ENCODE data around the gene CHMP3. TPM values are rescaled to one million over a fixed set of nuclear protein-coding genes. Genes with fewer than 3 reads are reported as not detected.

The CHMP3 gene
- total and polyA plus RNA-seq, 12 donors = 26.1 to 203 (median 96.3) TPM

DNA sequence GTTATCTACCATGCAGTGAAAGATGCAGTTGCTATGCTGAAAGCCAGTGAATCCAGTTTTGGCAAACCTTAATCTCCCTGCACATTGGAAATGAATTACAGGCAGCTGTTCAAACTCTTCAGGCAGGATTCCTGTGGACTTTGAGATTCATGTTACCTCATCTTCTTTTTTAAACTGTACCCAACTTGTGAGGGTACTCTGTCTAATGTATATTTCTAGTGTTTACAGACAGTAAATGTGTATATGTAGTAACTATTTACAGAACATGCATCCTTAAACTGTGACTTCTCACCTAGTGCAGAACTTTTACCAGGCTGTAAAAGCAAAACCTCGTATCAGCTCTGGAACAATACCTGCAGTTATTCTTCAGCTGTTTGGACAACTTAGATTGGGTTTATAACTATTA, 71.2 kb downstream of the CHMP3 start:
- intact Hi-C loops (cut with DNase I) = no loop called here
- Histone ChIP-seq H3K9me3 (replicated peaks in 1 of 3) (no peaks in the 10 kb centered on the region), H3K27ac (peak overlapping the region in 1 of 5 donors; percentile 3), H3K4me1 (replicated peaks in 1 of 2) (no peaks in the 10 kb centered on the region), H3K36me3 (replicated peaks in 1 of 2) (peaks cover 0 to 61% of the 10 kb centered on the region in 2 donors), H3K4me3 (no peak overlapping the region), H3K27me3 (no peaks in the 10 kb centered on the region)
- no peak for DNase-seq
- WGBS, 4 donors = 89 to 96% (median 93%) methylated on average over 1 of the region's 1 CpG
- no peak for TF ChIP-seq POLR2A (IDR thresholded peaks at IDR 0.05)
- TF ChIP-seq, protein P1, sequence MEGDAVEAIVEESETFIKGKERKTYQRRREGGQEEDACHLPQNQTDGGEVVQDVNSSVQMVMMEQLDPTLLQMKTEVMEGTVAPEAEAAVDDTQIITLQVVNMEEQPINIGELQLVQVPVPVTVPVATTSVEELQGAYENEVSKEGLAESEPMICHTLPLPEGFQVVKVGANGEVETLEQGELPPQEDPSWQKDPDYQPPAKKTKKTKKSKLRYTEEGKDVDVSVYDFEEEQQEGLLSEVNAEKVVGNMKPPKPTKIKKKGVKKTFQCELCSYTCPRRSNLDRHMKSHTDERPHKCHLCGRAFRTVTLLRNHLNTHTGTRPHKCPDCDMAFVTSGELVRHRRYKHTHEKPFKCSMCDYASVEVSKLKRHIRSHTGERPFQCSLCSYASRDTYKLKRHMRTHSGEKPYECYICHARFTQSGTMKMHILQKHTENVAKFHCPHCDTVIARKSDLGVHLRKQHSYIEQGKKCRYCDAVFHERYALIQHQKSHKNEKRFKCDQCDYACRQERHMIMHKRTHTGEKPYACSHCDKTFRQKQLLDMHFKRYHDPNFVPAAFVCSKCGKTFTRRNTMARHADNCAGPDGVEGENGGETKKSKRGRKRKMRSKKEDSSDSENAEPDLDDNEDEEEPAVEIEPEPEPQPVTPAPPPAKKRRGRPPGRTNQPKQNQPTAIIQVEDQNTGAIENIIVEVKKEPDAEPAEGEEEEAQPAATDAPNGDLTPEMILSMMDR (IDR thresholded peaks at IDR 0.05) = no peak

DNA sequence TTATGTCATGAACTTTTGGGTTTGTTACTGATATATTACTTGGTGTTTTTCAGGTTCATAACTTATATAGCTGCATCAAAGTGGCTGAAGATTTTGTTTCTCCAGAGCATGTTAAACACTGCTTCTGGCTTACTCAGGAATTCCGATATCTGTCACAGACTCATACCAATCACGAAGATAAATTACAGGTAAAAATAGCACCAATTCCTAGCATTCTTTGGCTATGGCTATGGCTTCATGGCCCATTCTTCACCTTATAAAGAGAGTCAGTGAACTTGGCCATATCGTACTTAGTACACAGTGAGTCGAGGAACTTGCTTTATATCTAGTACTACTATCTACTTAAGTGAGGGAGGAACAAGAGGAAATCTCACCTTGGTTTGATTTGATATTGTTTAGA, 72.2 kb downstream of the CHMP3 start:
- Histone ChIP-seq H3K4me1 (replicated peaks in 1 of 2) (no peaks in the 10 kb centered on the region), H3K4me3 (no peak overlapping the region), H3K27me3 (no peaks in the 10 kb centered on the region), H3K9me3 (replicated peaks in 1 of 3) (no peaks in the 10 kb centered on the region), H3K36me3 (replicated peaks in 1 of 2) (peaks cover 0 to 68% of the 10 kb centered on the region in 2 donors), H3K27ac (no peak overlapping the region)
- TF ChIP-seq, protein P1 (IDR thresholded peaks at IDR 0.05) = no peak
- TF ChIP-seq POLR2A (IDR thresholded peaks at IDR 0.05) = no peak
- intact Hi-C loops (cut with DNase I) = no loop called here
- 83 to 93% (median 87%) methylated on average over 4 of the region's 4 CpGs for WGBS, 4 donors
- no peak for DNase-seq

DNA sequence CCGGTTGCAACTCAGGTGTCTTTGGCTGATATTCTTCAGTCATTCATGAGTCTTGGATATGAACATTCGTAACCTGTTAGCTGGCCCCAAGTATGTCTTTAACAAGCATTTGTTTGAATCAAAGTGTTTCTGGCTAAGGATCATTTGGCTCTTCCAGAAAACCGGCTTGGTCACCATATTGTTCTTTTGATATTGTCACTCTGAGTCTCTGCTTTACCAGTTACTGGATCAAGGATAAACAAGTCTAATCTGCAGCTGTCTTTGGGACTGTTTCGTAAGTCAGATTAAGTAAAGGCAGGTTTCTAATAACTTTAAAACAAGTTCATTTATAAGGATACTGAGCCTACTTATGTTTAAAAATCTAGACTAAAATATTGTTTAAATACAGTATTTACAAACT, 73.0 kb downstream of the CHMP3 start:
- WGBS, 4 donors = 95 to 98% (median 96%) methylated on average over 4 of the region's 4 CpGs
- Histone ChIP-seq H3K4me3 (no peak overlapping the region), H3K36me3 (replicated peaks in 1 of 2) (peaks cover 0 to 77% of the 10 kb centered on the region in 2 donors), H3K27ac (no peak overlapping the region), H3K27me3 (no peaks in the 10 kb centered on the region), H3K4me1 (replicated peaks in 1 of 2) (no peaks in the 10 kb centered on the region), H3K9me3 (replicated peaks in 1 of 3) (no peaks in the 10 kb centered on the region)
- DNase-seq = no peak
- intact Hi-C loops (cut with DNase I) = no loop called here
- TF ChIP-seq, protein P1 (IDR thresholded peaks at IDR 0.05) = no peak

DNA sequence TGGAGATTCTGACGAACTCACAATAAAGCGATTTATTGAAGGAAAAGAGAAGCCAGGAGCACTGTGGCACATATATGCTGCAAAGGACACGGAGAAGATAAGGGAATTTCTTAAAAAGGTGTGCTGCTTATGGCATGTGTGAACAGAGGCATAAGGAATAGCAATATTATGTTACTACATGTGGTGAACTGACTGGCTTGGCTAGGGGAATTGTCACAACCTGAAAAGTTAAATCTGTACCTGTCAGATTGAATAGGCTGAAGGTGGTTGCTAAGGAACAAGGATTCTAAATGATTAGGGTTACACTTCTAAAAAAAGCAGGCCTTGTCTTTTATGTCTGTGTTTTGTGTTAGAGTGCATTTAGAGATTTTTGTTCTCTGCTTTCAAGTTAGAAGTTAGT, 73.7 kb downstream of the CHMP3 start:
- Histone ChIP-seq H3K4me3 (no peak overlapping the region), H3K4me1 (replicated peaks in 1 of 2) (peaks cover 0 to 6% of the 10 kb centered on the region in 2 donors), H3K27me3 (no peaks in the 10 kb centered on the region), H3K27ac (no peak overlapping the region), H3K9me3 (replicated peaks in 1 of 3) (no peaks in the 10 kb centered on the region), H3K36me3 (replicated peaks in 1 of 2) (peaks cover 0 to 84% of the 10 kb centered on the region in 2 donors)
- TF ChIP-seq POLR2A (IDR thresholded peaks at IDR 0.05) = no peak
- TF ChIP-seq, protein P1 (IDR thresholded peaks at IDR 0.05) = no peak
- intact Hi-C loops (cut with DNase I) = no loop called here
- 94 to 100% (median 97%) methylated on average over 3 of the region's 3 CpGs for WGBS, 4 donors
- no peak for DNase-seq

All from adrenal gland (tissue), 12 donors.